ENCODE results near the gene FBXL13.

GRCh38 chr7:102927312-102927933 is 147.2 kb downstream of the FBXL13 start:
- no peak for TF ChIP-seq POLR2A (IDR thresholded peaks at IDR 0.05; ENCODE audit: low read depth)
- no peak for TF ChIP-seq CTCF (IDR thresholded peaks at IDR 0.05)
- TF ChIP-seq POLR2AphosphoS5 (IDR thresholded peaks at IDR 0.05), result no peak
- TF ChIP-seq EP300 (IDR thresholded peaks at IDR 0.05), result no peak
